ENCODE results near the gene DNAJB5.

DNA sequence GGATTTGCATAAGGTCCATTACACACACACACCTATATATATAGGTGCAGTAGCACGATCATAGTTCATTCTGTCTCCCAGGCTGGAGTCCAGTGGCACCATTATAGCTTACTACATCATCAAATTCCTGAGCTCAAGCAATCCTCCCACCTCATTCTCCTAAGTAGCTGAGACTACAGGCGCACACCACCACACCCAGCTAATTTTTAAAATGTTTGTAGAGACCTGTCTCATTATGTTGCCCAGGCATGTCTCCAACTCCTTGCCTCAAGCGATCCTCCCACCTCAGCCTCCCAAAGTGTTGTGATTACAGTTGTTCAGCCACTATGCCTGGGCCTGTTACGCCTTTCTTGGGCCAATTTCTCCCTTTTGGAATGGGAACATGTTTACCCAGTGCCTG, 39.7 kb downstream of the DNAJB5 start:
- TF ChIP-seq, protein P1, sequence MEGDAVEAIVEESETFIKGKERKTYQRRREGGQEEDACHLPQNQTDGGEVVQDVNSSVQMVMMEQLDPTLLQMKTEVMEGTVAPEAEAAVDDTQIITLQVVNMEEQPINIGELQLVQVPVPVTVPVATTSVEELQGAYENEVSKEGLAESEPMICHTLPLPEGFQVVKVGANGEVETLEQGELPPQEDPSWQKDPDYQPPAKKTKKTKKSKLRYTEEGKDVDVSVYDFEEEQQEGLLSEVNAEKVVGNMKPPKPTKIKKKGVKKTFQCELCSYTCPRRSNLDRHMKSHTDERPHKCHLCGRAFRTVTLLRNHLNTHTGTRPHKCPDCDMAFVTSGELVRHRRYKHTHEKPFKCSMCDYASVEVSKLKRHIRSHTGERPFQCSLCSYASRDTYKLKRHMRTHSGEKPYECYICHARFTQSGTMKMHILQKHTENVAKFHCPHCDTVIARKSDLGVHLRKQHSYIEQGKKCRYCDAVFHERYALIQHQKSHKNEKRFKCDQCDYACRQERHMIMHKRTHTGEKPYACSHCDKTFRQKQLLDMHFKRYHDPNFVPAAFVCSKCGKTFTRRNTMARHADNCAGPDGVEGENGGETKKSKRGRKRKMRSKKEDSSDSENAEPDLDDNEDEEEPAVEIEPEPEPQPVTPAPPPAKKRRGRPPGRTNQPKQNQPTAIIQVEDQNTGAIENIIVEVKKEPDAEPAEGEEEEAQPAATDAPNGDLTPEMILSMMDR (IDR thresholded peaks at IDR 0.05; ENCODE audit: low read depth, low read length) = no peak
- no peak for TF ChIP-seq EZH2phosphoT487 (IDR thresholded peaks at IDR 0.05; ENCODE audit: low read depth)
